Uterus (tissue), 4 donors: ENCODE data around the gene TF. TPM values are rescaled to one million over a fixed set of nuclear protein-coding genes. Genes with fewer than 3 reads are reported as not detected.

ENCODE experiments used
- DNase-seq, 2 donors: peaks; one replicate each; pipeline ENCODE4 v3.0.0-alpha.2; 2019 to 2020
- H3K27ac ChIP-seq, 2 donors: fragments of 200-600 bp; sonication (generic); 1 replicate in 1 of 2; 2 replicates in 1 of 2; pipeline ENCODE4 v1.5.1; 2016 to 2018
- H3K27me3 ChIP-seq, 2 donors: fragments of 200-600 bp; sonication (generic); one replicate each; pipeline ENCODE4 v1.5.1; 2018 to 2019; ENCODE audit warnings: control low read depth in 1 of 2
- H3K36me3 ChIP-seq, 2 donors: fragments of 200-600 bp; sonication (generic); one replicate each; pipeline ENCODE4 v1.5.1; 2019; ENCODE audit warnings: control low read depth in 1 of 2
- H3K4me1 ChIP-seq, 2 donors: fragments of 200-600 bp; sonication (generic); one replicate each; pipeline ENCODE4 v1.5.1; 2018 to 2019; ENCODE audit warnings: control low read depth in 1 of 2
- H3K4me3 ChIP-seq, 2 donors: fragments of 200-600 bp; sonication (generic); 1 replicate in 1 of 2; 2 replicates in 1 of 2; pipeline ENCODE4 v1.5.1; 2018 to 2019; ENCODE audit warnings: mild to moderate bottlenecking in 1 of 2
- H3K9me3 ChIP-seq, 2 donors: fragments of 200-600 bp; sonication (generic); one replicate each; pipeline ENCODE4 v1.5.1; 2019; ENCODE audit warnings: control low read depth in 1 of 2
- CTCF ChIP-seq, 4 experiments: fragments of 200-600 bp in 2 of 4; fragments of 450-650 bp in 2 of 4; sonication (generic) in 2 of 4; IDR thresholded peaks; one replicate each; pipeline ENCODE4 v1.5.1; 2016 to 2019; ENCODE audit warnings: antibody characterized with exemption in 4 of 4, mild to moderate bottlenecking in 2 of 4, moderate library complexity in 1 of 4
- POLR2A ChIP-seq, 2 donors: fragments of 450-650 bp; IDR thresholded peaks; one replicate each; pipeline ENCODE4 v1.6.1; 2016; ENCODE audit warnings: antibody characterized with exemption in 2 of 2, mild to moderate bottlenecking in 1 of 2, moderate library complexity in 1 of 2
- intact Hi-C: fragments of 100-400 bp; cut with DNase I; formaldehyde crosslinking; loops from one replicate; pipeline ENCODE4 v1.15.1; 2023; ENCODE audit warnings: low total_unique reads
- total RNA-seq, 4 donors: library from RNA; depleted of rRNA in 3 of 4; stranded (reverse); fragments of >200 nt in 3 of 4; gene quantifications; one replicate each; pipeline versions ENCODE4 v1.1.0 to v1.2.4, GENCODE V29; 2014 to 2023
- donor health status: DM: yes; HTN: yes; CAD: no.

TF gene
- total RNA-seq, 4 donors from 2014 or later = 1.7 to 6.1 TPM; not detected in 2

DNA sequence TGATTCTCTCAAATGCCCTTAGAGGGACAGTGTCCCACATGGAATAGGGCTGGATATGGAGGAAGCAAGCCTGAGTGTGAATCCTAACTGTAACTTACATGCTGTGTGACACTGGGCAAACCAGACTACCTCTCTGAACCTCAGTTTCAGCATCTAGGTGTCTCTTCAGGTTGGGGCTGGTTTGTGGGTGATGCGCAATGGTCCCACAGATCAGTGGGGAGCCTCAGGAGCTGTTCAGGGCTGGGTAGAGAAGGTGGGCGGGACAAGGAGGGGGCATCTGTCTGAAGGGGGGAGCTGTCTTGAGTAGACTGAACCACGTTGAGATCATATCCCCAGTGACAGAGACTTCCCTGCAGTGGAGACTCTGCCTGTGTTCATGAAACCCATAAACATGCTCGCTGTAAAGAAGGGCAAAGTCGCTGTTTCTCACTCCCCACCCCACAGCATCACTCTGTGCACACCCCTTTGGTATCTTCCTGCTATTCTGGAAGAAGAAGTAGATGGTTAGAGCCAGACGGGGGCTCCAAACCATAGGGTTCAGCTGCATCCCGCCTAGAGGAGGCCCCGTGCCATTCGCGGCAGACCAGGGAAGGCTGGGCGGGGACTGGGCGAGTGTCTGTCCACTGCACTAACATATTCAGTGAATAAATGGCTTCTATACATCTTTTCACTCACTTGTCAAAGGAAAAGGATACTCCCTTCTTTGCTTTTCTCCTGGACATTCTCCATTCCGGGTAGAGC is 87.9 kb downstream of the TF start:
- no peaks in the 10 kb centered on the region for H3K9me3 ChIP-seq
- TF ChIP-seq POLR2A (IDR thresholded peaks at IDR 0.05) = no peak
- no peak for TF ChIP-seq CTCF (IDR thresholded peaks at IDR 0.05)
- DNase-seq = no peak
- no peaks in the 10 kb centered on the region for H3K36me3 ChIP-seq
- H3K4me1 ChIP-seq = no peaks in the 10 kb centered on the region
- H3K27me3 ChIP-seq = no peaks in the 10 kb centered on the region
- intact Hi-C loops = no loop called here
- H3K4me3 ChIP-seq = no peak overlapping the region
- H3K27ac ChIP-seq = no peak overlapping the region

DNA sequence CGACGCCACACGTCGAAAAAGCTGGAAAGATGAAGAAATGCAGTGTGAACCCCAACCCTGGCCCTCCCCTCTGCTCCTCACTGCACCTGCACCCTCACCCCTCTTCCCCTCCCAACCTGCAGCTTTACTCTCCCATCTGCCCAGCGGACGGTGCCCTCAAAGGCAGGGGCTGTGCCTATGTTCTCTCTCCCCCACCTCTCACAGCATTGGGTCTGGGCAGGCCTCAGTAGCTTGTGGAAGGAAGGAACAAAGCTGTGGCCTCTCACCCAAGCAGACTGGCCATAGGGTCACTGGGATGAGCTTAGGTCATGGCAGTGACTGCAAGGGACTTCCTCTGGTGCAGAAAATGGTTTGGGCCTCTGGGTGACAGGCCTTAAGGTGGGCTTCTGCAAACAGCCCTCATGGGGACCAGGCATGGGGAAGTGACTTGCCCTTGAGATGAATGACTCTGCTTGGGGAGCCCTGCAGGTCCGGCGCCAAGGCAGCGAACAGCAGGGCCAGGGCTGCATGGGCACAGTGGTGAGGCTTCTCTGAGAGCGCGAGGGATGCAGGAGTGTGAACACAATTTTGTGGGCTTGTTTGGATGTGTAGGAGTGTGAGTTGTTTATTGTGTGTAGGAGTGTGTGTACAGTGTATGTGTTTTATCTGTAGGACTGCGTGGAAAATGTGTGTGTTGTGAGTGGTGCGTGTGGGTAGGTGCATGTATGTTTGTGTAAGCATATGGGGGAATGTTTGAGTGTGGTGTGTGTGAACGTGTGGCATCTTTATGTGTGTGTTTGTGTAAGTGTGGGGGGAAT is 88.6 kb downstream of the TF start:
- Histone ChIP-seq H3K9me3 (no peaks in the 10 kb centered on the region), H3K27ac (no peak overlapping the region), H3K36me3 (no peaks in the 10 kb centered on the region), H3K27me3 (no peaks in the 10 kb centered on the region), H3K4me3 (no peak overlapping the region), H3K4me1 (no peaks in the 10 kb centered on the region)
- no peak for TF ChIP-seq POLR2A (IDR thresholded peaks at IDR 0.05)
- no peak for TF ChIP-seq CTCF (IDR thresholded peaks at IDR 0.05)
- intact Hi-C loops = no loop called here
- no peak for DNase-seq

DNA sequence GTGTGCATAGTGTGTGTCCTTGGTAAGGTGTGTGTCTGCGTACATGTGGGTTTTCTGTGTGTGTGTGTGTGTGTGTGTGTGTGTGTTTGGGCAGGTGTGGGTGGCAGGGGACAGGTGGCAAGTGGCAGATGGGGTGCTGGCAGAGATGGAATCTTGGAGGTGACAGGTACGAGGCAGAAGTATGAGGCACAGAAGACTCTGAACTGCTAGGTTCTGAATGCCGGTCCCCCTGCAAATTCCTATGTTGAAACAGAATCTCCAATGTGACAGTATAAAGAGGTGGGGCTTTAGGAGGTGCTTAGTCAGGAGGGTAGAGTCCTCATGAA is 89.2 kb downstream of the TF start:
- H3K27ac ChIP-seq = no peak overlapping the region
- intact Hi-C loops = no loop called here
- H3K9me3 ChIP-seq = no peaks in the 10 kb centered on the region
- H3K4me1 ChIP-seq = no peaks in the 10 kb centered on the region
- H3K27me3 ChIP-seq = no peaks in the 10 kb centered on the region
- no peak overlapping the region for H3K4me3 ChIP-seq
- TF ChIP-seq POLR2A (IDR thresholded peaks at IDR 0.05) (no peak), CTCF (IDR thresholded peaks at IDR 0.05) (no peak)
- no peak for DNase-seq
- H3K36me3 ChIP-seq = no peaks in the 10 kb centered on the region

- H3K9me3 ChIP-seq = no peaks in the 10 kb centered on the region
- no peak overlapping the region for H3K27ac ChIP-seq
- intact Hi-C loops = no loop called here
- no peaks in the 10 kb centered on the region for H3K4me1 ChIP-seq
- no peaks in the 10 kb centered on the region for H3K36me3 ChIP-seq
- H3K4me3 ChIP-seq = no peak overlapping the region
- TF ChIP-seq POLR2A (IDR thresholded peaks at IDR 0.05) = no peak
- TF ChIP-seq CTCF (IDR thresholded peaks at IDR 0.05) = no peak
- no peaks in the 10 kb centered on the region for H3K27me3 ChIP-seq
- DNase-seq = no peak
These were observed 89.8 kb downstream of the TF start for GRCh38 chr3:133835961-133836360.

DNA sequence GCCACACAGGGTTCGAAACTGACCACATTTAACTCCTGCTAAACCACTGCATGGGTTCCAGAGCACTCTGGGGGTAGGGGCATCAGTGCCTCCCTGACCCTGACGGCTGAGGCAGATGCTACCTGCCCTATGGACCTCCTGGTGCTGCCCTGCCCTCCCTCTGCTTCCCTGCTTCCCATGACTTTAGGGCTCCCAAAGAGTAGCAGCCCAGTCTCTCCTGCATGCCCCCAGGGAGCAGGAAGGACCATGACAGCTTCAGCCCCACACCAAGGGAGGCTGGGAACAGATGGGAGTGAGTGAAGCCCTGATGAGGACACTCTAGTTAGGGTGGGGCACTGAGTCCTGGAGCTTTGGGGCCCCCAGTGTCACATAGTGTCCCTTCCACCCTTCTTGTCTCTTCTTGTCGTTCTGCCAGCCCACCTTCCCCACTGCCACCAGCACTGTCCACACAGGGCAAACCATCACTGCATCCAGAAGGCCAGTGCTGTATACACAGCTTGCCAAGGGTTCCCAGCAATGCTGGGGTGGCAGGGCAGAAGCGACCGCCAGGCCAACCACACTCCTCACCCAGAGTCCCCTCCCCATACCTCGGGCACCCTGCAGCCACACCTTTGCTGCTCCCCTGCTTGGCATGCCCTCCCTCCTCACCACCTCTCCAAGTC is 90.4 kb downstream of the TF start:
- intact Hi-C loops = no loop called here
- Histone ChIP-seq H3K27me3 (no peaks in the 10 kb centered on the region), H3K9me3 (no peaks in the 10 kb centered on the region), H3K4me3 (no peak overlapping the region), H3K27ac (no peak overlapping the region), H3K36me3 (no peaks in the 10 kb centered on the region), H3K4me1 (no peaks in the 10 kb centered on the region)
- DNase-seq = no peak
- TF ChIP-seq CTCF (IDR thresholded peaks at IDR 0.05) = no peak
